GM12878 (cell line): ENCODE data around the gene DLG4. TPM values are rescaled to one million over a fixed set of nuclear protein-coding genes. Genes with fewer than 3 reads are reported as not detected.
A peak's percentile ranks its signal among the peaks of the same experiment; 100 is the strongest.

Experiments
- BCL11A ChIP-seq: IDR thresholded peaks from 2 replicates; pipeline ENCODE4 v1.6.1; 2011; ENCODE audit warnings: low read depth, low read length
- BRCA1 ChIP-seq: IDR thresholded peaks from 2 replicates; pipeline ENCODE4 v1.6.1; 2011; ENCODE audit warnings: low read depth, low read length, improper control_type of control experiment
- CBFB ChIP-seq: IDR thresholded peaks from 2 replicates; pipeline ENCODE4 v1.6.1; 2016; ENCODE audit warnings: antibody characterized with exemption, low read depth
- CBX5 ChIP-seq: sonication (generic); IDR thresholded peaks from 2 replicates; pipeline ENCODE4 v1.6.1; 2016; ENCODE audit warnings: low read depth, moderate library complexity, mild to moderate bottlenecking, inconsistent platforms
- EP300 ChIP-seq, 2 experiments: fragments of 150-350 bp in 1 of 2; IDR thresholded peaks; 2 replicates each; pipeline ENCODE4 v1.6.1; 2011 to 2012; ENCODE audit warnings: low read depth in 2 of 2, low read length in 2 of 2, borderline replicate concordance in 1 of 2, improper control_type of control experiment in 1 of 2, inconsistent platforms in 1 of 2; ENCODE audit not compliant: control insufficient read depth in 1 of 2
- FOXK2 ChIP-seq: fragments of 450-650 bp; IDR thresholded peaks from 2 replicates; pipeline ENCODE4 v1.6.1; 2017; ENCODE audit warnings: mild to moderate bottlenecking, moderate library complexity
- IKZF2 ChIP-seq, 2 experiments: fragments of 450-650 bp; IDR thresholded peaks; 2 replicates each; pipeline ENCODE4 v1.6.1; 2017; ENCODE audit warnings: mild to moderate bottlenecking in 2 of 2, moderate library complexity in 2 of 2
- MEF2A ChIP-seq: IDR thresholded peaks from 2 replicates; pipeline ENCODE4 v1.6.1; 2011; ENCODE audit warnings: low read depth, mild to moderate bottlenecking, low read length, moderate library complexity; ENCODE audit not compliant: insufficient read depth
- MTA3 ChIP-seq: IDR thresholded peaks from 2 replicates; pipeline ENCODE4 v1.6.1; 2012; ENCODE audit warnings: low read length, inconsistent platforms, borderline replicate concordance
- SREBF1 ChIP-seq: IDR thresholded peaks from 2 replicates; pipeline ENCODE4 v1.6.1; 2012; ENCODE audit warnings: mild to moderate bottlenecking, low read length
- ZBED1 ChIP-seq: IDR thresholded peaks from 2 replicates; pipeline ENCODE4 v1.6.1; 2016; ENCODE audit warnings: borderline replicate concordance
- ZBTB11 ChIP-seq: fragments of 450-650 bp; formaldehyde crosslinking; IDR thresholded peaks from 2 replicates; pipeline ENCODE4 v1.5.0; 2022; ENCODE audit warnings: mild to moderate bottlenecking, missing genetic modification characterization
- ZBTB33 ChIP-seq: fragments of 450-650 bp; IDR thresholded peaks from 2 replicates; pipeline ENCODE4 v1.6.1; 2017; ENCODE audit warnings: mild to moderate bottlenecking
- ZBTB4 ChIP-seq: fragments of 450-650 bp; formaldehyde crosslinking; IDR thresholded peaks from 2 replicates; pipeline ENCODE4 v1.4.0; 2022; ENCODE audit warnings: mild to moderate bottlenecking, moderate library complexity
- polyA plus RNA-seq, 11 experiments: library from polyadenylated mRNA; depleted of rRNA in 4 of 11; unstranded in 6 of 11; stranded (reverse) in 5 of 11; fragments of >200 nt; fragmentation: Nextera tagmentation in 4 of 11; fragmentation: Illumina TruSeq in 1 of 11; extraction: Ambion mirVana in 4 of 11; extraction: Trizol in 1 of 11; gene quantifications; 1 replicate in 1 of 11; 2 replicates in 10 of 11; pipeline versions ENCODE4 v1.2.1 to v1.2.3, GENCODE V29; 2011 to 2016; ENCODE audit warnings: inconsistent platforms in 2 of 11, missing spikeins in 2 of 11, low read depth in 1 of 11
- total RNA-seq, 4 experiments: library from RNA; depleted of rRNA in 3 of 4; stranded (reverse); fragments of >200 nt in 3 of 4; fragmentation: Illumina TruSeq in 1 of 4; extraction: Trizol in 1 of 4; gene quantifications; 2 replicates each; pipeline versions ENCODE4 v1.2.1 to v1.2.3, GENCODE V29; 2013 to 2021
- TF ChIP-seq, protein P1 (sequence below): fragments of 450-650 bp; IDR thresholded peaks from 2 replicates; pipeline ENCODE4 v1.6.1; 2017; ENCODE audit warnings: mild to moderate bottlenecking, low read depth, inconsistent platforms; ENCODE audit not compliant: poor library complexity, severe bottlenecking
- TF ChIP-seq, protein P2 (sequence below): IDR thresholded peaks from 2 replicates; pipeline ENCODE4 v1.6.1; 2011; ENCODE audit warnings: mild to moderate bottlenecking, low read depth, low read length, moderate library complexity; ENCODE audit not compliant: insufficient replicate concordance

DLG4 gene
- total and polyA plus RNA-seq, 10 of the 15 experiments (the other 5 are each of a cell fraction or from before 2014, with no cell fraction given), result 0.07 to 4.1 (median 1.3) TPM

- TF ChIP-seq ZBTB11 (no peak), BCL11A (0 out of 2 replicates have a peak, but pooled peaks have one; percentile 26), MEF2A (peak; percentile 44; the same call in 1 of the 2 replicates), ZBTB33 (0 out of 2 replicates have a peak, but pooled peaks have one; percentile 40), ZBTB4 (no peak), ZBED1 (peak; percentile 73; the same call in 1 of the 2 replicates), CBFB (peak; percentile 50; the same call in 1 of the 2 replicates), FOXK2 (peak; percentile 84), EP300 (IDR thresholded peaks at IDR 0.05; ENCODE audit: borderline replicate concordance in 1 of 2, control insufficient read depth in 1 of 2, low read depth in 2 of 2, low read length in 2 of 2) (no peak), CBX5 (no peak), MTA3 (peak; percentile 82; the same call in 1 of the 2 replicates), SREBF1 (no peak), BRCA1 (no peak), IKZF2 (IDR thresholded peaks at IDR 0.05) (peak; percentile 45 to 57; a peak in 3 of 4 replicates)
- TF ChIP-seq, protein P1, sequence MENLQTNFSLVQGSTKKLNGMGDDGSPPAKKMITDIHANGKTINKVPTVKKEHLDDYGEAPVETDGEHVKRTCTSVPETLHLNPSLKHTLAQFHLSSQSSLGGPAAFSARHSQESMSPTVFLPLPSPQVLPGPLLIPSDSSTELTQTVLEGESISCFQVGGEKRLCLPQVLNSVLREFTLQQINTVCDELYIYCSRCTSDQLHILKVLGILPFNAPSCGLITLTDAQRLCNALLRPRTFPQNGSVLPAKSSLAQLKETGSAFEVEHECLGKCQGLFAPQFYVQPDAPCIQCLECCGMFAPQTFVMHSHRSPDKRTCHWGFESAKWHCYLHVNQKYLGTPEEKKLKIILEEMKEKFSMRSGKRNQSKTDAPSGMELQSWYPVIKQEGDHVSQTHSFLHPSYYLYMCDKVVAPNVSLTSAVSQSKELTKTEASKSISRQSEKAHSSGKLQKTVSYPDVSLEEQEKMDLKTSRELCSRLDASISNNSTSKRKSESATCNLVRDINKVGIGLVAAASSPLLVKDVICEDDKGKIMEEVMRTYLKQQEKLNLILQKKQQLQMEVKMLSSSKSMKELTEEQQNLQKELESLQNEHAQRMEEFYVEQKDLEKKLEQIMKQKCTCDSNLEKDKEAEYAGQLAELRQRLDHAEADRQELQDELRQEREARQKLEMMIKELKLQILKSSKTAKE, result peak; percentile 95
- TF ChIP-seq, protein P2, sequence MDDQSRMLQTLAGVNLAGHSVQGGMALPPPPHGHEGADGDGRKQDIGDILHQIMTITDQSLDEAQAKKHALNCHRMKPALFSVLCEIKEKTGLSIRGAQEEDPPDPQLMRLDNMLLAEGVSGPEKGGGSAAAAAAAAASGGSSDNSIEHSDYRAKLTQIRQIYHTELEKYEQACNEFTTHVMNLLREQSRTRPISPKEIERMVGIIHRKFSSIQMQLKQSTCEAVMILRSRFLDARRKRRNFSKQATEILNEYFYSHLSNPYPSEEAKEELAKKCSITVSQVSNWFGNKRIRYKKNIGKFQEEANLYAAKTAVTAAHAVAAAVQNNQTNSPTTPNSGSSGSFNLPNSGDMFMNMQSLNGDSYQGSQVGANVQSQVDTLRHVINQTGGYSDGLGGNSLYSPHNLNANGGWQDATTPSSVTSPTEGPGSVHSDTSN, result peak; percentile 84
Measured at GRCh38 chr17:7242717-7243452, 23.2 kb upstream of the DLG4 start (continued).
